ENCODE data around the gene TOGARAM2. TPM values are rescaled to one million over a fixed set of nuclear protein-coding genes. Genes with fewer than 3 reads are reported as not detected.

TOGARAM2 gene
- 1 to 10 TPM; 2.0 to 6.6 TPM for total RNA-seq

DNA sequence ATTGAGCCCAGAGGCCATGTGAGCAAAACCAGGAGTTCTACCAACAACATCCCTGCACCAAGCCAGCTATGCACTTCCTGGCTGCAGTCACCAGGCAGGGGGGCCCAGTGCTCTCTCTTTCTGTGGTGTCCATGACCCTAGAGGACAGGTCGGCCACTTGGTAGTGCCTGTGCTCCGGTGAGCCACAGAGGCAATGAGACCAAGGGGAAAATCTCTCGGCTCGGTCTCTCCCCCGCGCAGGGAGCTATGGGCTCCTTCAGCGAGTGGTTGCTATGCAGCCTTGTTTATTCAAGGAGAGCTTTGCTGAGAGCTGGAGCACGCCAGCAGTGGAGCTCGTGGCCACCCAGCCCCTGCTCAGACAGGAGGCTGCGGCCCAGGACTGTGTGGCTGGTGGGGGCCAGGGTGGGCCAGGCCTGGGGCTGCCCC lies at the start of gene TOGARAM2:
Gene TOGARAM2 (plus strand): TSS at position 283 of the 426 bp plus-strand sequence. CDS start 13,537 bp downstream, outside the sequence.
- H3K27me3 ChIP-seq = no peaks in the 10 kb centered on the region
- H3K36me3 ChIP-seq = no peaks in the 10 kb centered on the region
- TF ChIP-seq, protein P1, sequence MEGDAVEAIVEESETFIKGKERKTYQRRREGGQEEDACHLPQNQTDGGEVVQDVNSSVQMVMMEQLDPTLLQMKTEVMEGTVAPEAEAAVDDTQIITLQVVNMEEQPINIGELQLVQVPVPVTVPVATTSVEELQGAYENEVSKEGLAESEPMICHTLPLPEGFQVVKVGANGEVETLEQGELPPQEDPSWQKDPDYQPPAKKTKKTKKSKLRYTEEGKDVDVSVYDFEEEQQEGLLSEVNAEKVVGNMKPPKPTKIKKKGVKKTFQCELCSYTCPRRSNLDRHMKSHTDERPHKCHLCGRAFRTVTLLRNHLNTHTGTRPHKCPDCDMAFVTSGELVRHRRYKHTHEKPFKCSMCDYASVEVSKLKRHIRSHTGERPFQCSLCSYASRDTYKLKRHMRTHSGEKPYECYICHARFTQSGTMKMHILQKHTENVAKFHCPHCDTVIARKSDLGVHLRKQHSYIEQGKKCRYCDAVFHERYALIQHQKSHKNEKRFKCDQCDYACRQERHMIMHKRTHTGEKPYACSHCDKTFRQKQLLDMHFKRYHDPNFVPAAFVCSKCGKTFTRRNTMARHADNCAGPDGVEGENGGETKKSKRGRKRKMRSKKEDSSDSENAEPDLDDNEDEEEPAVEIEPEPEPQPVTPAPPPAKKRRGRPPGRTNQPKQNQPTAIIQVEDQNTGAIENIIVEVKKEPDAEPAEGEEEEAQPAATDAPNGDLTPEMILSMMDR (IDR thresholded peaks at IDR 0.05) = no peak
- no peak within 1 kb of the TSS for H3K4me3 ChIP-seq
- peak within 1 kb of the TSS; percentile 74 to 75 for H3K27ac ChIP-seq
- no peaks in the 10 kb centered on the region for H3K9me3 ChIP-seq
- DNase-seq (ENCODE audit: low spot score) = no peak
- peaks cover 0 to 31% of the 10 kb centered on the region in 2 donors for H3K4me1 ChIP-seq

DNA sequence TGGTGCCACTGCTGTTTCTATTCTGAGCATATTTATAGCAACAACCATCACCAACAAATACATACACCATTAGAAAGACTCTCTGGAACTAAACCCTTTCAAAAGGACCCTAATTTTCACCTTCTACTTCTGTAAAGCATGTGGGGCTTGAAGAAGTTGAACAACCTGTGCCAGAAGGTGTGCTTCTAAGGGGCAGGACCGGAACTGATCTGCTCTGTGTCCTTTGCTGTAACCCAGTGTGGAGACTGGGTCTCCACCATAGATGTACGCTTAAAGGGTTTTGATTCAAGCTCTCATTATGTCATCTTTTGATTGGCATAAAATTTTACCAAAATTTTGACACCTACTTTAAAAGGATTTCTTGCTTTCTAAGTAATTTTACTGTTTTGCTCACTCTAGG lies 46.3 kb upstream of the TOGARAM2 start:
- H3K4me3 ChIP-seq = no peak overlapping the region
- no peak overlapping the region for H3K27ac ChIP-seq
- H3K4me1 ChIP-seq = no peaks in the 10 kb centered on the region
- DNase-seq (ENCODE audit: low spot score) = no peak
- H3K36me3 ChIP-seq = peaks cover 56% of the 10 kb centered on the region
- no peaks in the 10 kb centered on the region for H3K9me3 ChIP-seq
- TF ChIP-seq, protein P1 (IDR thresholded peaks at IDR 0.05) = no peak
- H3K27me3 ChIP-seq = no peaks in the 10 kb centered on the region

DNA sequence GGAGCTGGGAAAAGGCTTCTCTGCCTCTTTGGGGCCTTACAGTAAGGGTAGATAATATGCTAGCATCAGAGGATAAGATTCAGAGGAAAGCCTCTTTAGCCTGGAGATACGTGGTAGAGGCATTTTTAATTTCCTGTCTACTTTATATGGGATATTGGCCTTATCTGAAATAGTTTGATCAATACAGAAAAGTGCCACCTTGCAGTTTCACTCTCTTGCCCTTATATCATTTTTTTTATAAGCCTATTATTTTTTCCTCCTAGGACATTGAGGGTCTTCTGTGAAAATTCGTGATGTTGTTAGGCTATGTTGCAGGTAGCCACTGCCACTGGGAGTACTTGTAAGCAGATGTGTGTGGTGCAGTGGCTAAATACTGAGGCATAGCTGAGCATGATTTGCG lies 40.1 kb upstream of the TOGARAM2 start:
- TF ChIP-seq, protein P1 (IDR thresholded peaks at IDR 0.05) = no peak
- H3K27ac ChIP-seq = no peak overlapping the region
- H3K4me3 ChIP-seq = no peak overlapping the region
- no peaks in the 10 kb centered on the region for H3K4me1 ChIP-seq
- H3K9me3 ChIP-seq = no peaks in the 10 kb centered on the region
- H3K36me3 ChIP-seq = peaks cover 61% of the 10 kb centered on the region
- no peaks in the 10 kb centered on the region for H3K27me3 ChIP-seq
- DNase-seq (ENCODE audit: low spot score) = no peak

DNA sequence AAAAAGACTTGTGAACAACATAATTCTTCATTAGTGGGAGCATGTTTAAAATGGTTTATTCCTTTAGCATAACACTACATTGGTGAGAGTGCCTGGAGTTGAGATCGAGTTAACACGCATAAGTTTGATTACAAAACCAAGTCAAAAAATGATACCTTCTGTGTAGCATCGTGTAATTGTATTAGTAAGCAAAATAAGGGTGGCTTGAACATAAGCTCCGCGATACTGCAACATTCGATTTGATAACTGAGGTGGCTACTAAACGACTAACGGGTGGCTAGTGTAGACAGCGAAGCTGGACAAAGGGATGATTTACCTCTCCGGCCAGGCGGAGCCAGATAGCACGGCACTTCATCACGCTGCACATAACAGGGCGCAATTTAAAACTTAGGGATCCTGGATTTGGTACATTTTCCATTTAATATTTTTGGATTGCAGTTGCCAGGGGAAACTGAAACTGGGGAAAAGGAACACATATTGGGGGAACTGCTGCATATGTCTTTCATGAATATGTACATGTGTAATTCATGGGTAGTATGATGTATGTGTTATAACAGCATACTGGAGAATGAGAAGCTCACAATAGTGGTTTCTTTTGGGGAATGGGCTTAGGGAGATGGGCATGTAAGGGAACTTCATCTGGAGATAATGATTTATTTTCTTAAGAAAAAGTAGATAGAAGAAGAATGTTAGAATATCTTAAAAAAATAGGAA lies 36.4 kb upstream of the TOGARAM2 start:
- Histone ChIP-seq H3K4me3 (no peak overlapping the region), H3K27ac (no peak overlapping the region), H3K36me3 (peaks cover 73% of the 10 kb centered on the region), H3K4me1 (no peaks in the 10 kb centered on the region), H3K27me3 (no peaks in the 10 kb centered on the region), H3K9me3 (no peaks in the 10 kb centered on the region)
- TF ChIP-seq, protein P1 (IDR thresholded peaks at IDR 0.05) = no peak
- no peak for DNase-seq (ENCODE audit: low spot score)

DNA sequence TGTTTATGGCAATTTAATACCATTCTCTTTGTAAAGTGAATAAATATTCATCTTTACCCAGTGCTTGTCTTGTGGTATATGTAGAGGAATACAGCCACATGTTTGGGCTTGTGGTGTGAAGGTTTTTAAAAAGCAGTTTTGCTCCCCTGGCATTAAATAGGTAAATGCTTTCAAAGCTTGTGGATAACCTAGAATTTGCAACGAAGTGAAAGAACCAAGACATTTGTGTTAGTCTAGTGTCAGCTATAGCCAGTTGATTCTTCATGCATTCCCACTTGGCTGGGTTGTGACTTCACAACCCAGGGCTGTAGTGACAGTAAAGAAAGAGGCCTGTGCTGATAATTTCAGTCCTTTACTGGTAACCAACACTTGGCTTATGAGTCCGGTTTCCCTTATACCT lies 32.9 kb upstream of the TOGARAM2 start:
- Histone ChIP-seq H3K4me1 (no peaks in the 10 kb centered on the region), H3K4me3 (no peak overlapping the region), H3K27me3 (no peaks in the 10 kb centered on the region), H3K9me3 (no peaks in the 10 kb centered on the region), H3K27ac (no peak overlapping the region), H3K36me3 (peaks cover 49% of the 10 kb centered on the region)
- TF ChIP-seq, protein P1 (IDR thresholded peaks at IDR 0.05) = no peak
- DNase-seq (ENCODE audit: low spot score) = no peak

DNA sequence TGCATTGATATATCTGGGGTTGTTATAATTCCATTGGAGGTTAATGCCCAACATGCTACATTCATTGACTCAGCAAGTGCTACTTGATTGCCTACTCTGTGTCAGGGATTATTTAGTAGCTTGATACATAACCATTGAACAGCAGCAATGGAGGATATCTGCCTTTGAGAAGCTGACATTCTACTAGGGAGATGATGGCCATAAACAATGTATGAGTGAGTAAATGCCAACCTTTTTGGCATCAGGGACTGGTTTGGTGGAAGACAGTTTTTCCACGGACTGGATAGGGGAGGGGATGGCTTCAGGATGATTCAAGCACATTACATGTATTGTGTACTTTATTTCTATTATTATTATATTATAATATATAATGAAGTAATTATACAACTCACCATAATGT lies 31.9 kb upstream of the TOGARAM2 start:
- no peaks in the 10 kb centered on the region for H3K4me1 ChIP-seq
- H3K27me3 ChIP-seq = no peaks in the 10 kb centered on the region
- H3K36me3 ChIP-seq = peaks cover 39% of the 10 kb centered on the region
- TF ChIP-seq, protein P1 (IDR thresholded peaks at IDR 0.05) = no peak
- no peak for DNase-seq (ENCODE audit: low spot score)
- no peak overlapping the region for H3K4me3 ChIP-seq
- no peak overlapping the region for H3K27ac ChIP-seq
- H3K9me3 ChIP-seq = no peaks in the 10 kb centered on the region

Data from right atrium auricular region (tissue), 2 donors.